ACC112 (cell line): ENCODE measurements around the gene ENO2.

Experiments used
- H2AFZ ChIP-seq: fragments of 200-600 bp; sonication (generic); one replicate; pipeline ENCODE4 v1.6.0; 2017; ENCODE audit warnings: antibody characterized with exemption, low read length; ENCODE audit not compliant: unreplicated experiment
- H3K27ac ChIP-seq: fragments of 200-600 bp; sonication (generic); 2 replicates; pipeline ENCODE4 v1.5.1; 2014; ENCODE audit warnings: low read depth, mild to moderate bottlenecking, antibody characterized with exemption, low read length, moderate library complexity
- H3K27me3 ChIP-seq: fragments of 200-600 bp; sonication (generic); 2 replicates; pipeline ENCODE4 v1.6.1; 2014; ENCODE audit warnings: mild to moderate bottlenecking, antibody characterized with exemption, low read length, moderate library complexity, mixed read lengths; ENCODE audit not compliant: insufficient read depth
- H3K36me3 ChIP-seq: fragments of 200-600 bp; sonication (generic); 2 replicates; pipeline ENCODE4 v1.6.1; 2016; ENCODE audit warnings: mild to moderate bottlenecking, antibody characterized with exemption, low read length, moderate library complexity, mixed read lengths; ENCODE audit not compliant: insufficient read depth
- H3K4me1 ChIP-seq: fragments of 200-600 bp; sonication (generic); one replicate; pipeline ENCODE4 v1.6.1; 2016; ENCODE audit warnings: low read length, mixed read lengths; ENCODE audit not compliant: insufficient read depth, unreplicated experiment, control insufficient read depth
- H3K4me3 ChIP-seq: fragments of 200-600 bp; sonication (generic); 2 replicates; pipeline ENCODE4 v1.5.1; 2014; ENCODE audit warnings: mild to moderate bottlenecking, low read depth, low read length
- H3K79me2 ChIP-seq: fragments of 200-600 bp; sonication (generic); one replicate; pipeline ENCODE4 v1.6.0; 2016; ENCODE audit warnings: low read length; ENCODE audit not compliant: control insufficient read depth, unreplicated experiment, insufficient read depth

ENO2 gene

DNA sequence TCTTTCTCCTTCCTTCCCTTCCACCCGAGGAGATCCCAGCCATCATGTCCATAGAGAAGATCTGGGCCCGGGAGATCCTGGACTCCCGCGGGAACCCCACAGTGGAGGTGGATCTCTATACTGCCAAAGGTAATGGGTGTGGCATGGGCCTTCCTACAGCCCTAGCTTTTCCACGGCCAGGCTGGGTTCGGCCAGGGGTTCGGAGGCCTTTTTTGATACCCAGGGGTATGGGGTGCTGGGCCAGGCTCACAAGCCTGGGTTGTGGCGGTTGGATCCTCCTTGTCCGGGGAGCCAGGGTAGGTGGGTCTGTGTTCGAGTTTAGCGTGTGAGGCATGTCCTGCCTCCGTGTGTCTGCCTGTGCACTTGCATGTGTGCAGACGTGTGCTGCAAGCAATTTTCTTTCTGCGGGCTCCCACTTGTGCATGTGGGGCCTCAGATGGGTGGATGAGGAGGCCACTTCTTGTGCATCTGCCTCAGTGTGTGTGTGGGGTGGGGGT lies 1.5 kb downstream of the ENO2 start:
- Histone ChIP-seq H3K4me1 (peaks cover 10% of the 10 kb centered on the region), H2AFZ (no peak overlapping the region), H3K27ac (no peak overlapping the region), H3K36me3 (peaks cover 17% of the 10 kb centered on the region; the same call in 1 of the 2 replicates), H3K27me3 (no peaks in the 10 kb centered on the region), H3K4me3 (peak overlapping the region; percentile 90), H3K79me2 (peaks cover 15% of the 10 kb centered on the region)

DNA sequence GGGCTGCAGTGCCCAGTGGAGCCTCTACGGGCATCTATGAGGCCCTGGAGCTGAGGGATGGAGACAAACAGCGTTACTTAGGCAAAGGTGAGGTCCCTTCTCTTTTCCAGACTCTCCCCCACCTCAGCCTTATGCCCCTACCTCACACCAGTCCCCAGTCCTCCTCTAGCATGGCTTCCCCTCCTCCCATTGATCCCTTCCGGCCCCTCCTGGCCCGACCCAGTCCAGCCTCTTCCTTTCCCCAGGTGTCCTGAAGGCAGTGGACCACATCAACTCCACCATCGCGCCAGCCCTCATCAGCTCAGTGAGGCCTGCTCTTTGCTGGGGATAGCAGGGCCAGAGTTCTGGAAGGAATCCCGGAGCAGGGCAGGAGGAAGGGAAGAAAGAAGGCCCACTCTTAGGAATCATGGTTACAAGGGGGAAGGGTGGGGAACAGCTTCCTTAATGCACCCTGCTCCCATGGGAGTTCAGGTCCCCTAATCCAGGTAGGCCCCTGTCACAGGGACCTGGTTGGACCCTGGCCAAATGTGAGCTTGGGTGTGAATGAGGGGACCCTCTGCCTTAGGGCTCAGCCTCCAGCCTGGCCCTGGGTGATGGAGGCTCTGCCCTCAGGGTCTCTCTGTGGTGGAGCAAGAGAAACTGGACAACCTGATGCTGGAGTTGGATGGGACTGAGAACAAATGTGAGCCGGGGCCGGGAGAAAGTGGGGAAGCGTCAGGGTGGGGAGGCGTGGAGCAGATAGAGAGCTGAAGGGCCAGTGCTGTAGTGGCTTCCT lies 2.2 kb downstream of the ENO2 start:
- Histone ChIP-seq H3K4me3 (peak overlapping the region; percentile 90; the same call in 1 of the 2 replicates), H2AFZ (no peak overlapping the region), H3K36me3 (peaks cover 17% of the 10 kb centered on the region; the same call in 1 of the 2 replicates), H3K27me3 (no peaks in the 10 kb centered on the region), H3K27ac (no peak overlapping the region), H3K79me2 (peaks cover 15% of the 10 kb centered on the region), H3K4me1 (peaks cover 10% of the 10 kb centered on the region)

DNA sequence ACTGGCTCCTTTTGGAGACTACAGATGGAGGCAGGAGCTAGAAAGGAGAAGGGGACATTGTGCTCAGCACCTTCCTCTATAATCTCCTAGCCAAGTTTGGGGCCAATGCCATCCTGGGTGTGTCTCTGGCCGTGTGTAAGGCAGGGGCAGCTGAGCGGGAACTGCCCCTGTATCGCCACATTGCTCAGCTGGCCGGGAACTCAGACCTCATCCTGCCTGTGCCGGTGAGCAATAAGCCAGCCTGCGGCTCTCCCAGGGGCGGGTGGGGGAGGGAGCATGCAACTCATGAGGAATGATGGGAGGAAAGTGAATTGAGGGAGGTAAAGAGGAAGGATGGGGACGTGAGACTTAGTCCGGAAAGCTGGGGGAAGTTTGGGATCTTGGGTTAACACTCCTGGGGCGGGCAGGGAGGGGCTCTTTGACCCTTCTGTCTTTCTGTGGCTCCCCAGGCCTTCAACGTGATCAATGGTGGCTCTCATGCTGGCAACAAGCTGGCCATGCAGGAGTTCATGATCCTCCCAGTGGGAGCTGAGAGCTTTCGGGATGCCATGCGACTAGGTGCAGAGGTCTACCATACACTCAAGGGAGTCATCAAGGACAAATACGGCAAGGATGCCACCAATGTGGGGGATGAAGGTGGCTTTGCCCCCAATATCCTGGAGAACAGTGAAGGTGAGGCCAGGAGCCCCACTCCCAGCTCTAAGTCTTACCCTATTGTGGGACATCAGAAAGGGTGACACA lies 3.3 kb downstream of the ENO2 start:
- H3K36me3 ChIP-seq: peaks cover 17% of the 10 kb centered on the region; the same call in 1 of the 2 replicates
- no peak overlapping the region for H3K27ac ChIP-seq
- no peak overlapping the region for H2AFZ ChIP-seq
- peaks cover 10% of the 10 kb centered on the region for H3K4me1 ChIP-seq
- H3K4me3 ChIP-seq: no peak overlapping the region
- H3K79me2 ChIP-seq: peaks cover 15% of the 10 kb centered on the region
- no peaks in the 10 kb centered on the region for H3K27me3 ChIP-seq

DNA sequence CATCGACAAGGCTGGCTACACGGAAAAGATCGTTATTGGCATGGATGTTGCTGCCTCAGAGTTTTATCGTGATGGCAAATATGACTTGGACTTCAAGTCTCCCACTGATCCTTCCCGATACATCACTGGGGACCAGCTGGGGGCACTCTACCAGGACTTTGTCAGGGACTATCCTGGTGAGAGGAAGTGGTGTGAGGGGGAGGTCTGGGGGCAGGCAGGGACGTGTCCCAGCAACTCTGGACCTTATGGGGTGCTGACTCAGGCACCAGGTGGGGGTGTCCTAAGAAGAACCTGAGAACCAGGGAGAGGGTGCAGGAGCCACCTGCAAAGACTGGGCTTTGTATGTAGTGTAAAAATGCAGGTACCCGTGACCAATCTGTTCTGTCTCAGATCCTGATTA lies 5.2 kb downstream of the ENO2 start:
- Histone ChIP-seq H3K27me3 (no peaks in the 10 kb centered on the region), H3K27ac (no peak overlapping the region), H2AFZ (no peak overlapping the region), H3K4me3 (no peak overlapping the region), H3K79me2 (peaks cover 15% of the 10 kb centered on the region), H3K4me1 (peaks cover 8% of the 10 kb centered on the region), H3K36me3 (peaks cover 17% of the 10 kb centered on the region; the same call in 1 of the 2 replicates)

DNA sequence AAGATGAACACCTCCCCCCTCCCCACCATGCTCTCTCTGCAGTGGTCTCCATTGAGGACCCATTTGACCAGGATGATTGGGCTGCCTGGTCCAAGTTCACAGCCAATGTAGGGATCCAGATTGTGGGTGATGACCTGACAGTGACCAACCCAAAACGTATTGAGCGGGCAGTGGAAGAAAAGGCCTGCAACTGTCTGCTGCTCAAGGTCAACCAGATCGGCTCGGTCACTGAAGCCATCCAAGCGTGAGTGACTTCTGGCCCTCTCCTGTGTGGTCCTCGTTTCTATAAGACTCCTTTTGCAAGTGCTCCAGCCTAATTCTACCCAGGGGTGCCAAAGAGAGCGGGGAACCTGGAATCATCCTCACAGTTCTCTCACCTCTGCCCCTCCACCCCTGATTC lies 7.2 kb downstream of the ENO2 start:
- H3K4me3 ChIP-seq: no peak overlapping the region
- H3K36me3 ChIP-seq: peaks cover 15% of the 10 kb centered on the region; the same call in 1 of the 2 replicates
- peaks cover 2% of the 10 kb centered on the region for H3K79me2 ChIP-seq
- peaks cover 22% of the 10 kb centered on the region for H3K4me1 ChIP-seq
- no peak overlapping the region for H3K27ac ChIP-seq
- no peak overlapping the region for H2AFZ ChIP-seq
- H3K27me3 ChIP-seq: no peaks in the 10 kb centered on the region

DNA sequence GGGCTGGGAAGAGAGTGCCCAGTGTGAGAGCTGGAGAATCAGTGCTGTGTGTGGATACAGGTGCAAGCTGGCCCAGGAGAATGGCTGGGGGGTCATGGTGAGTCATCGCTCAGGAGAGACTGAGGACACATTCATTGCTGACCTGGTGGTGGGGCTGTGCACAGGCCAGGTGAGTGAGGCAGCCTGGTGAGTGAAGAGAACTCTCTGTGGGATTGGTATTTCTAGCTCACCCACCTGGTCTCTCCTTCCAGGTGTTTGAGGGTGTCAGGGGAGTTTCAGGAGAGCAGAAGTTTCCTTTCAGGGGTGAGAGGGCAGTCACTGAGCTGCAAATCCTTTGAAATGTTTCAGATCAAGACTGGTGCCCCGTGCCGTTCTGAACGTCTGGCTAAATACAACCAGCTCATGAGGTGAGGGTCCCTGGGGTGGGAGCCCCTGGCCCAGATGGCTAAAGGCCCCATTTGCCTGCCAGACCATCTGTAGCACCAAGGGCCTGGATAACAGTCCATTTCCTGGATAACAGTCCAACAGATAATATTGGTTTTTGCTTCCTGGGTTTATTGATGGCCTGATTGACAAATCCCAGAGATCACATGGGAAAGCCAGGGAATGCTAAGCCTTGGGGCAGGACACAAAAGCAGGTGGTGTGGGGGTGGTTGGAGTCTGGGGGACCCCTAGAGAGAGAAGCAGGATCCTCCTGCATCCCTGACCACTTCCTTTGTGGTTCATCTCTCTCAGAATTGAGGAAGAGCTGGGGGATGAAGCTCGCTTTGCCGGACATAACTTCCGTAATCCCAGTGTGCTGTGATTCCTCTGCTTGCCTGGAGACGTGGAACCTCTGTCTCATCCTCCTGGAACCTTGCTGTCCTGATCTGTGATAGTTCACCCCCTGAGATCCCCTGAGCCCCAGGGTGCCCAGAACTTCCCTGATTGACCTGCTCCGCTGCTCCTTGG lies 7.9 kb downstream of the ENO2 start:
- Histone ChIP-seq H3K27me3 (no peaks in the 10 kb centered on the region), H3K4me3 (no peak overlapping the region), H2AFZ (no peak overlapping the region), H3K4me1 (peaks cover 28% of the 10 kb centered on the region), H3K36me3 (peaks cover 8% of the 10 kb centered on the region; the same call in 1 of the 2 replicates), H3K79me2 (peaks cover 9% of the 10 kb centered on the region), H3K27ac (no peak overlapping the region)

DNA sequence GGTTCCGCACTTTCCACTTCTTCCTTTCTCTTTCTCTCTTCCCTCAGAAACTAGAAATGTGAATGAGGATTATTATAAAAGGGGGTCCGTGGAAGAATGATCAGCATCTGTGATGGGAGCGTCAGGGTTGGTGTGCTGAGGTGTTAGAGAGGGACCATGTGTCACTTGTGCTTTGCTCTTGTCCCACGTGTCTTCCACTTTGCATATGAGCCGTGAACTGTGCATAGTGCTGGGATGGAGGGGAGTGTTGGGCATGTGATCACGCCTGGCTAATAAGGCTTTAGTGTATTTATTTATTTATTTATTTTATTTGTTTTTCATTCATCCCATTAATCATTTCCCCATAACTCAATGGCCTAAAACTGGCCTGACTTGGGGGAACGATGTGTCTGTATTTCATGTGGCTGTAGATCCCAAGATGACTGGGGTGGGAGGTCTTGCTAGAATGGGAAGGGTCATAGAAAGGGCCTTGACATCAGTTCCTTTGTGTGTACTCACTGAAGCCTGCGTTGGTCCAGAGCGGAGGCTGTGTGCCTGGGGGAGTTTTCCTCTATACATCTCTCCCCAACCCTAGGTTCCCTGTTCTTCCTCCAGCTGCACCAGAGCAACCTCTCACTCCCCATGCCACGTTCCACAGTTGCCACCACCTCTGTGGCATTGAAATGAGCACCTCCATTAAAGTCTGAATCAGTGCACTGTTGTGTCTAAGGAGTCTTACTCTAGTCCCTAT lies 8.8 kb downstream of the ENO2 start:
- Histone ChIP-seq H3K27ac (no peak overlapping the region), H3K79me2 (peaks cover 15% of the 10 kb centered on the region), H3K36me3 (peaks cover 7% of the 10 kb centered on the region; the same call in 1 of the 2 replicates), H3K27me3 (no peaks in the 10 kb centered on the region), H3K4me3 (no peak overlapping the region), H3K4me1 (peaks cover 28% of the 10 kb centered on the region), H2AFZ (no peak overlapping the region)

DNA sequence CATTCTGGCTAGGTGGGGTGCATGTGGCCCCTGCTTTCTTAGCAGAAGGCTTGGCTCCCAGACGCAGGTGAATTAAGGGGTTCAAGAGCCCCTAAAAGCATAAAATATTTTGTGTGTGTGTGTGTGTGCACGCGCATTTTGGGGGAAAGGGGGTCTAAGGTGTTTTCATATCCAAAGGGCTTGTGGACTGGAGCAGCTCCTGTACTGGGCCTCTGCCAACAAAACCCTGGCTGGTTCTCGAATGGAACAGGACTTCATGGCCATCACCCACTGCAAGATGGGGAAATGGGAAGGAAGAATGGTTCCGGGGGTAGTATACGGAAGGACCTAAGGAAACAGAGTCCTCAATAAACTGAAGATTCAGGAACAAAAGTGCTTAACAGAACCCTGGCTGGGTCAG lies 9.5 kb downstream of the ENO2 start:
- Histone ChIP-seq H3K36me3 (peaks cover 7% of the 10 kb centered on the region; the same call in 1 of the 2 replicates), H3K79me2 (peaks cover 21% of the 10 kb centered on the region), H2AFZ (no peak overlapping the region), H3K4me3 (no peak overlapping the region), H3K27ac (peak overlapping the region; percentile 85; the same call in 1 of the 2 replicates), H3K27me3 (no peaks in the 10 kb centered on the region), H3K4me1 (peaks cover 28% of the 10 kb centered on the region)

DNA sequence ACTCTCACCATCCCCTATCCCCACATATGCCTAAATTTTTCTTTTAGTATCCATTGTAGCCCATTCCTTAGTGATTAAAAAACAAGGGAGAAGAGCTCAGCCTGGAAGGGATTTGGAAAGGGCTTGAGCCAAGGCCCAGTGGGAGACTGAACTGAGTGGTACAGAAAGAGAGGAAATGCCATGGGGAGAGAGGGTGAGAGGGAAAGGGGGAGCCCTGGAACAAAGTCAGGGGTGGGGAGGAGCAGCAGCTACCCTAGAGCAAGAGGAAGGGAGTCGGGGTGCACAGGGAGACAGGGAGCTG lies 10.8 kb downstream of the ENO2 start:
- H3K4me3 ChIP-seq: 0 out of 2 replicates have a peak overlapping the region, but pooled peaks have one; percentile 7
- H3K79me2 ChIP-seq: peaks cover 35% of the 10 kb centered on the region
- H2AFZ ChIP-seq: no peak overlapping the region
- H3K27ac ChIP-seq: peak overlapping the region; percentile 85
- H3K36me3 ChIP-seq: no peaks in the 10 kb centered on the region
- no peaks in the 10 kb centered on the region for H3K27me3 ChIP-seq
- peaks cover 36% of the 10 kb centered on the region for H3K4me1 ChIP-seq
